Smooth muscle cell of the brain vasculature (primary cell): ENCODE results near the gene EVA1C.
"Not testable (repeated sequence)": the region's sequence is repeated elsewhere in the genome, so short reads cannot be mapped to it uniquely, and the experiment has no call there.

Source experiments
- DNase-seq: peaks from one replicate; pipeline ENCODE4 v3.0.0-alpha.2; 2012; ENCODE audit warnings: low read depth, low spot score

Gene EVA1C

GRCh38 chr21:32412162-32413014 lies at the start of gene EVA1C:
Gene EVA1C (plus strand): TSS chr21:32412706. CDS start chr21:32412854, 148 bp downstream.
- no peak for DNase-seq

DNA sequence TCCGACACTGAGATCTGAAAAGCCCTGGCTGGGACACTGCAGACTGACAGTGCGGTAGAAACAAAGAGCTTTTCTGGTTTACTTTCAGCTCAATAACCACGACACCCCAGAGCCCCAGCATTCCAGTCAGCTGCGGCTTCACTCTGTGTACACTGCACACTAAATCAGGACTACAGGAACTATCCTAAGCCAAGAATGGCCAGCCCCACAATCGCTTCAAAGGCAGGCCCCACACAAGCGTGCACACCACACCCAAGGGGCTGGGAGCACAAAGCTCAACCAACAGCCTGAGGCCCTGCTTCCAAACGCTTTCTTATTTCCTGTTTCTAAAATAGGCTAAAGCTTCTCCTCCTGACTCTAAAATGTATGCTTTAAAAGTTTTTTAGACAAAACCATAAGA lies 48.1 kb upstream of the EVA1C start:
- DNase-seq = no peak

GRCh38 chr21:32364796-32365195 lies 47.7 kb upstream of the EVA1C start:
- peak; percentile 54 for DNase-seq

DNA sequence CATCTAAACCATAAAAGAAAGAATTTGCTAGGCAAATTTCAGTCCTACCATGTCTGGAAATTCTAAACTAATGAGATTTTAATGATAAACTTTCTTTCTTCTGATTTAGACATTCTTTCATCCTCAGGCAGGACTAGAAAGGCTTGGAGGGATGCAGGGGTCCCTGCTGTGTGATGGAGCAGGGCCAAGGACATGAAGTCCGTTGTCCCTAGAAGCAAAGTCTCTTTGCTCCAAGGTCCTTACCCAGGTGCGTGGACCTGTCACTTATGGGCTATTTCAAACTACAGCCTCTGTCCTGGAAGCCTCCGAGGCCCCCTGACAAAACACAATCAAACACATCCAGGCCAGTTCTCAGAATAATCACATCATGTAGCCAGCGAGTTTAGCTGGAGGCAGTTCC lies 46.3 kb upstream of the EVA1C start:
- no peak for DNase-seq

GRCh38 chr21:32367158-32367557 lies 45.3 kb upstream of the EVA1C start:
- no peak for DNase-seq

DNA sequence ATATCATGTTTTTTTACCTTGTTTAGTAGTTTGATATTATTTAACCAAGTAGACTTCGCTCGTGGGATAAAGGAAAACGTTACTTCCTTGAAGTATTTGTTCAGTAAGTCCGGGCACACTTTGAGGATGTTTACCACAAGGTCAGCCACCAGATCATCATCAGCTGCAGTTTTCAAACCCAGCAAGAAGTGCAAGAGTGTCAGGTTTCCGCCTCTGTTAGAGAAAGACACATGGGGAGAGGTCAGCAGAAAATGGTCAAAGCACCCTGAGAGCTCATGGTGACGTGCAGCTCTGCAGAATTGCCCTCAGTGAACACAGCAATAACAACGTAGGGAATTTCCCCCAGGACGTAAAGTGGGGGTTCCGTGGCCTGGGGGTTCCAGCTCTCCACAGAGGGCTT lies 44.1 kb upstream of the EVA1C start:
- peak; percentile 94 for DNase-seq

GRCh38 chr21:32368961-32369360 lies 43.5 kb upstream of the EVA1C start:
- DNase-seq = not testable (repeated sequence)

DNA sequence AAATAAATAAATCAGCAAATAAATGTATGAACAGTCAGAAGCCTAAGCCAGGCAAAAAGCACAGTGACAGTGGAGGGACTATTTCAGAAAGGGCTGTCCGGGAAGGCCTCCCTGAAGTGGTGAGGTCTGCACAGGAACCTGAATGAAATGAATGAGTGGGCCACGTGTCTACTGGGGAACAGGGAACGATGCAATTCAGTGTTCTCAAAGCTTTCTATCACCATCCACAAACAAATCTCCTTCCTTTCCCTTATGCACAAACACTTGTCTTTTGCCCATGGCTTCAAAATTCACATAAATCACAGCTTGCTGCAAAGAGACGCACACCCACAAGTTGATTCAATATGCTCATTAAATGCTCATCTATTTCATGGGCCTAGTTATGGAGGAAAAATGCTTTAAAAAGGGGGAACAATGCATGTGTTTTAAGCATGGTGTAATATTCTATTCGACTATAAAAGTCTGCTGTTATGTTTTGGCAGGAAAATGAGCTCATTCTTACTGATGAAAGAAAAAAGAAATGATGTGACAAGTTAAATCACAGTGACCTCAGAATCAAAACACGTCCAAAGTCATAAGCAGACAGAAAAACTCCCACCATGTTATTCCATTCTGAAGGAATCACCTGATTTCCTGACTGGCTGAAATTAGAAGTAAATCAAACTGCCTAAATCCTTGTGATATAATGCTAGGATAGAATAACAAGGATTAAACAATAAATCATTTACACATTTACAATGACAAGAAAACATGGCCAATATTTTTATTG lies 41.3 kb upstream of the EVA1C start:
- no peak for DNase-seq

DNA sequence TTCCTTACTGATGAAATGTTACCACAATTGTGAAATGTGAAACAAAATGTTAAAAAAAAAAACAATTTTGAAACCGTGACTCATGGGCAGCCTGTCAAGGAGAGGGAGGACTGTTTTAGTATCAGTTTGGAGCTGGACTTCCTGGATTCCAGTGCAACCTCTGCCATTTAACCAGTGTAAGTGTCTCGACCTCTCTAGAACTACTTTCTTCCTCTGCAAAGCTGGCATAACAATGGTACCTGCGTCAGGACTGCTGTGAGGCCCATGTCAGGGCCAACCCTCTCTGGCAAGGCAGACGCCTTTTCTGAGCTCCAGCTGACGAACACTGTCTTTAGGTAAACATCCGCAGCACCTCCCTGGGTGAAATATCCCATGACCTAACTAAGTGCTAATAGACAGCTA lies 40.6 kb upstream of the EVA1C start:
- DNase-seq = peak; percentile 84

GRCh38 chr21:32372755-32373154 lies 39.8 kb upstream of the EVA1C start:
- no peak for DNase-seq

DNA sequence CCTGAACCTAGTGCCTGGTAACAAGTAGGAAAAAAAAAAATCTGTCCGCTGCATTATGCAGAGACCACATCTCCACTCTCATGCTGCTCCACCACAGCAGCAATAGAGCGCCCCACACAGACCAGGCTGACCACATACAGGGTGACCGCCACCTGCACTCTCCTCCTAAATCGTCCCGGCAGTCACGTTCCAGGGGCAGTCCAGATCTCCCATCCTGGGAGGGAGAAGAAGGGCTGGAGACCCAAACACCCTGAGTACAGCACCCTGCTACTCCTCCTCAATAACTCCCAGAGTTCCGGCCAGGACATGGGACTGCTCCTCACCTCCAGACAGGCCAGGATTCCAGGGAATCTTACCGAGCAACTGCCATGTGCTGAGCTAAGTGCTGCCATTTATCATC lies 35.0 kb upstream of the EVA1C start:
- no peak for DNase-seq

DNA sequence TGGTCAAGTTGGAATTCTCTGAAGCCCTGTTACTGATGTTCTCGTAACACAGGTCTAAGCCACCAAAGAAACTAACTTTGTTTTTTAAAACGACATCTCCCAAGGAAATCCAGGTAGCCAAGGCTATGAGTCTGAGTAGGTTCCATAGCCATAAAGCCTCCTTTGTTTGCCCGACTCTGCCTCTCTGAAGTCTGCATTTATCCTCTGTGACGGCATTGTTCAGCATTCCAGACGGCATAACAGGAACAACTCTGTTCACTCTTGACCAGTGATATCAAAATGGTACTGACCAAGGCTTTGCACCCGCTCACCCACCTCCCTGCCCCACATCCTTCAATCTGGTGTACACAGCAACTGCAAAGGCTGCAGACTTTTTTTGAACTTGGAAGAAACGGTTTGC lies 34.5 kb upstream of the EVA1C start:
- no peak for DNase-seq

GRCh38 chr21:32378956-32379355 lies 33.5 kb upstream of the EVA1C start:
- no peak for DNase-seq

DNA sequence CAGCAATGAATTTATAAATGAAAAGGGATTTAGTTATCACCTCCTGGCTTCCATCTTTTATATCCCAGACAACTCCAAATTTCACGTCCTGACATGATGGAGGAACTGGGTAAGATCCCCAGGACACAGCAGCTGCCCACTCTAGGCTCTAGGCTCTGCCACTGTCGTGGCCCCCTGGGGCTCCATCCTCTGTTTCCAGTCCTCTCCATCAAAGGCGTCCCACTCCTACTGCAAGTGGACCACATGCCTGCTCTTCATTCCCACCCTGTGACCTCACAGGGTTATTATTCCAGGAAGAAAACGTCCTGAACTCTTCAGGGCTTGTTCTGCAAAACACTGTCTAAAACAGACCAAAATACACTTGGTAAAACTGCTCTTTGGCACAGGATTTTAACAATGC lies 31.6 kb upstream of the EVA1C start:
- DNase-seq = no peak

- DNase-seq = no peak
Observed at GRCh38 chr21:32381571-32381970, 30.9 kb upstream of the EVA1C start.

GRCh38 chr21:32382108-32382644 lies 30.3 kb upstream of the EVA1C start:
- no peak for DNase-seq

DNA sequence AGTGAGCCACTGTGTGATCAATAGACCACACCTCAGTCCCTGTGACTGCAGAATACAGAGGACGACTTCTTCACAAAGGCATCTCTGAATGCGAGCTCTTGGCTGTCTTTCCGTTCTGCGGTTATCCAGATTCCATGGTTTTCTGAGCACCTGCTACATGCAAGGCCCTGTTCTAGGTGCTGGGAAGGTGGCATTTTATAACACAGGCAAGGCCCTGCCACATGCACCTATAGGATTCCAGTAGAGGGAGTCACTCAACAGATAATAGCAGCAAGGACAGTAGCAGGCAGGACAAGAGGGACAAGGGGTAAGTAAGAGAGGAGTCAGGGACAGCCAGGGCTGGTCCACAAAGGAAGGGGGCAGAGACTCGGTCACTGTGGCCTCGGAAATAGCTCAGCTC lies 28.7 kb upstream of the EVA1C start:
- no peak for DNase-seq

DNA sequence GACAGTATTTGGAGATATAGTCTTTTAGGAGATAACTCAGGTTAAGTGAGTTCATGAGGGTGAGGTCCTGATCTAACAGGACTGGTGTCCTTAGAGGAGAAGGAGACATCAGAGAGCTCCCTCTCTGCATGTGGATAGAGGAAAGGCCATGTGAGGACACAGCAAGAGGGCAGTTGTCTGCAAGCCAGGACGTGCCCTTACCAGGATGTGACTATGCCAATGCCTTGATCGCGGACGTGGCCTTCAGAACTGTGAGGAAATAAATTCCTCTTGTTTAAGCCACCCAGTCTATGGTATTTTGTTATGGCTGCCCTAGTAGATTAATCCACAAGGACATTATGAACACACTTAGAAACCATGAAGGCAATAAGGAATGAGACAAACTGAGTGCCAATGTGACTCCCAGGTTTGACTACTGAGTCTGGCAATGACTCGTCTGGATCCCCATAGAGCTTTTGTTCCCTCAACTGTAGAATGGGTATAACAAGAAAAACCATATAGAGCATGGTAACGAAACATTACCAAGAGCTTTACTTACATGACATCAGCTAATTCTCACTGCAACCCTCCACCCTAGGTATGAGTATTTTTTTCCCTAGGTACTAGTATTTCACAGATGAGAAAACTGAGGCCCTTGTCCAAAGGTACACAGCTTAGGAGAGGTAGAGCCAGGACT lies 26.2 kb upstream of the EVA1C start:
- DNase-seq = no peak

- no peak for DNase-seq
Observed at GRCh38 chr21:32387151-32387550, 25.4 kb upstream of the EVA1C start.

DNA sequence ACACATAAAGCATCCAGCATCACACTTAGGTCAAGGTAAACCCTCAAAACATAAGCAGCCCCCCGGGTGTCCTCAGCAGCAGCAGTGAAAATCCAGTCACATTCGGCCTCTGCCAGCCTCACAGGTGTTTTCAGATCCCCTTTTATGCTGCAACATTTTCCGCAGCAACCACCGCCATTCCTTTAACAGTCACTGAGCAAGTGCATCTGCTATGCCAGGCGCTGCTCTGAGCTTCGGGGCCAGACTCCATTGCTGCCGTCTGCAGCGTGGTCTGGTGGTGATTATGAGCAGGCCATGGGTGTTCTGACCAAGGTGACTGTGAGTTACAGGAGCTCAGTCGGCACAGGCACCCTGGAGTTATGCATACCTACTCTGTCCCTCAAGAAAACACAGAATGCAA lies 24.2 kb upstream of the EVA1C start:
- no peak for DNase-seq

GRCh38 chr21:32389337-32390015 lies 23.0 kb upstream of the EVA1C start:
- no peak for DNase-seq
